ENCODE results near the gene PSTPIP1. TPM values are rescaled to one million over a fixed set of nuclear protein-coding genes. Genes with fewer than 3 reads are reported as not detected.

The PSTPIP1 gene
- total and polyA plus RNA-seq, 2 of the 13 experiments (the other 11 are each of a cell fraction or from before 2014, with no cell fraction given) = 4.4 to 8.7 TPM

GRCh38 chr15:77016321-77016695, 21.4 kb downstream of the PSTPIP1 start:
- 0% methylated on average over 2 of the region's 3 CpGs for whole genome bisulfite sequencing (ENCODE audit: low lambda C conversion rate)
- in situ Hi-C loops (cut with HindIII; ENCODE audit: extremely low pct_ligation_motif_present, low pct_unique_long_range_greater_than_20kb) = no loop called here
- FAIRE-seq (no peak), DNase-seq (ENCODE audit: low spot score) (no peak), ATAC-seq (no peak)
- H4K20me1 ChIP-seq (ENCODE audit: insufficient read depth, low read length) = no peaks in the 10 kb centered on the region
- H3K27me3 ChIP-seq (ENCODE audit: control insufficient read depth in 1 of 2, insufficient read depth in 2 of 2, low read length in 2 of 2) = peaks cover 10 to 72% of the 10 kb centered on the region in 2 experiments; a peak in 4 of 5 replicates
- POLR2A ChIA-PET = no interaction called here
- H3K9ac ChIP-seq (ENCODE audit: insufficient read depth, low read depth, low read length) = no peak overlapping the region
- H3K4me1 ChIP-seq (ENCODE audit: insufficient read depth, low read length) = no peaks in the 10 kb centered on the region
- H2AFZ ChIP-seq (ENCODE audit: low read length) = no peak overlapping the region
- no peaks in the 10 kb centered on the region for H3K79me2 ChIP-seq (ENCODE audit: insufficient read depth, low read length)
- no peak overlapping the region for H3K27ac ChIP-seq (ENCODE audit: extremely low read length, insufficient read depth, low read length)
- intact Hi-C loops (cut with micrococcal nuclease; ENCODE audit: unreplicated experiment) = no loop called here
- BruUV-seq (replicated peaks) = no TSS peak
- CTCF ChIA-PET (ENCODE audit: low intra/inter-chr PET ratio, low total read pairs) = no interaction called here
- H3K4me3 ChIP-seq (replicated peaks in 1 of 3; ENCODE audit: insufficient read depth in 1 of 3, low read depth in 2 of 3, low read length in 3 of 3) = no peak overlapping the region
- TF ChIP-seq ZNF138 (CRISPR knock-in tag; IDR thresholded peaks at IDR 0.05; ENCODE audit: low read depth) (no peak), SPEN (CRISPR knock-in tag; IDR thresholded peaks at IDR 0.05; ENCODE audit: low read depth) (no peak), ZNF639 (CRISPR knock-in tag; conservative IDR thresholded peaks at IDR 0.05) (no peak), POLR2AphosphoS2 (IDR thresholded peaks at IDR 0.05; ENCODE audit: low read depth, low read length) (no peak), SUZ12 (IDR thresholded peaks at IDR 0.05; ENCODE audit: low read depth, low read length) (no peak), EED (CRISPR knock-in tag; IDR thresholded peaks at IDR 0.05) (no peak), ZNF383 (CRISPR knock-in tag; IDR thresholded peaks at IDR 0.05; ENCODE audit: borderline replicate concordance) (no peak), TGIF2 (CRISPR knock-in tag; IDR thresholded peaks at IDR 0.05) (no peak), FOXP1 (IDR thresholded peaks at IDR 0.05) (no peak), FOXP1 (CRISPR knock-in tag; IDR thresholded peaks at IDR 0.05) (no peak), CERS6 (CRISPR knock-in tag; IDR thresholded peaks at IDR 0.05) (no peak), SP140L (CRISPR knock-in tag; IDR thresholded peaks at IDR 0.05; ENCODE audit: borderline replicate concordance) (no peak), PHF8 (CRISPR knock-in tag; IDR thresholded peaks at IDR 0.05) (no peak), PHF20 (CRISPR knock-in tag; IDR thresholded peaks at IDR 0.05) (no peak), KLF11 (CRISPR knock-in tag; IDR thresholded peaks at IDR 0.05) (no peak), ZMAT3 (CRISPR knock-in tag; conservative IDR thresholded peaks at IDR 0.05) (no peak), HHEX (CRISPR knock-in tag; IDR thresholded peaks at IDR 0.05) (no peak), HMGXB4 (CRISPR knock-in tag; IDR thresholded peaks at IDR 0.05; ENCODE audit: borderline replicate concordance in 1 of 2, low read depth in 1 of 2) (no peak), ZSCAN30 (CRISPR knock-in tag; IDR thresholded peaks at IDR 0.05) (no peak), ZBTB34 (CRISPR knock-in tag; IDR thresholded peaks at IDR 0.05) (no peak)
- H3K9me3 ChIP-seq (ENCODE audit: low read length) = no peaks in the 10 kb centered on the region
- H3K36me3 ChIP-seq (replicated peaks in 1 of 2; ENCODE audit: control insufficient read depth in 1 of 2, insufficient read depth in 2 of 2, low read length in 2 of 2) = no peaks in the 10 kb centered on the region
- H3K4me2 ChIP-seq (ENCODE audit: low read depth, low read length) = no peak overlapping the region

All from HepG2 (cell line).